GM12873 (cell line): ENCODE measurements around the gene PRDM16.

ENCODE experiments used
- TF ChIP-seq, protein P1 (sequence below): IDR thresholded peaks from 2 replicates; pipeline ENCODE4 v1.5.1; 2012; ENCODE audit warnings: low read depth, mild to moderate bottlenecking, moderate library complexity, low read length, control low read depth; ENCODE audit not compliant: insufficient read depth; ENCODE audit errors: missing control alignments

PRDM16 gene

DNA sequence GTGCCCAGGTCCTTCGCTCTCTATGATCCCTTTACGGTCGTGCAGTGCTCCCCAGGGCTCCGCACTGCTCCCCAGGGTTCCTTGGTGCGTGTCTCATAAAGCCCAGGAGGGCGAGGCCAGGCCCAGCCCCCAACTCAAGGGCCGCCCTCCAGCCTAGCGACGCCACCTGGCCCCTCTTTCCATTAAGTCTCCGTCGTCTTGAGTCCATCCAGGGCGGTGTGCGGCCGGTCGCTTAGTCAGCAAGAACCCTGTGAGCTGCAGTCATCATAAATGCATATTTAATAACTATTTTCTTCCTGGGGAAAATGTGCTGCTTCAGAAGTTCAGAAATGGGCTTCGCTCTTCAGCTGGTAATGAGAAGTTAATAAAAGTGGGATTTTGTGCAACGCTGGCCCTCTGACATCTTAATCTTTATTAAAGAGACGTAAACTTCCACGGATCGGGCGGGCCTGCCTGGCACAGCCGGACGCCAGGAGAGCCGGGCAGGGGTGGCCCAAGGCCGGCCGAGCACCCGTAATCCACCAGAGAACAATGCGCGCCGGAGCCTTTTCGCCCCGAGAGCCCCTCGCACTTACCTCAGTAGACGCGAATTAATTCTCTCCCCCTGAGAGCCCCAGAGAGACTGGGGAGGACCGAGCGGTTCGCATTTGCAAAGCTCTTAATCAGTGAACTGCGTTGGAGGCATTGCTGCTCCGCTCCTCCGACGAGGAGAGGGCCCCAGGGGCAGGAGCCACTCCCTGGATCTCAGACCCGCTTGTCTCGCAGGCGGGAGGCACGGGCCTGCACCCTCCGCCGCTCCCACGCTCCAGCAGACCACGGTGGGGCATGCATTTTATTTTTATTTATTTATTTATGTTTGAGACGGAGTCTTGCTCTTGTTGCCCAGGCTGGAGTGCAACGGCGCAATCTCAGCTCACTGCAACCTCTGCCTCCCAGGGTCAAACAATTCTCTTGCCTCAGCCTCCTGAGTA is 197.1 kb downstream of the PRDM16 start:
- TF ChIP-seq, protein P1, sequence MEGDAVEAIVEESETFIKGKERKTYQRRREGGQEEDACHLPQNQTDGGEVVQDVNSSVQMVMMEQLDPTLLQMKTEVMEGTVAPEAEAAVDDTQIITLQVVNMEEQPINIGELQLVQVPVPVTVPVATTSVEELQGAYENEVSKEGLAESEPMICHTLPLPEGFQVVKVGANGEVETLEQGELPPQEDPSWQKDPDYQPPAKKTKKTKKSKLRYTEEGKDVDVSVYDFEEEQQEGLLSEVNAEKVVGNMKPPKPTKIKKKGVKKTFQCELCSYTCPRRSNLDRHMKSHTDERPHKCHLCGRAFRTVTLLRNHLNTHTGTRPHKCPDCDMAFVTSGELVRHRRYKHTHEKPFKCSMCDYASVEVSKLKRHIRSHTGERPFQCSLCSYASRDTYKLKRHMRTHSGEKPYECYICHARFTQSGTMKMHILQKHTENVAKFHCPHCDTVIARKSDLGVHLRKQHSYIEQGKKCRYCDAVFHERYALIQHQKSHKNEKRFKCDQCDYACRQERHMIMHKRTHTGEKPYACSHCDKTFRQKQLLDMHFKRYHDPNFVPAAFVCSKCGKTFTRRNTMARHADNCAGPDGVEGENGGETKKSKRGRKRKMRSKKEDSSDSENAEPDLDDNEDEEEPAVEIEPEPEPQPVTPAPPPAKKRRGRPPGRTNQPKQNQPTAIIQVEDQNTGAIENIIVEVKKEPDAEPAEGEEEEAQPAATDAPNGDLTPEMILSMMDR, result no peak

DNA sequence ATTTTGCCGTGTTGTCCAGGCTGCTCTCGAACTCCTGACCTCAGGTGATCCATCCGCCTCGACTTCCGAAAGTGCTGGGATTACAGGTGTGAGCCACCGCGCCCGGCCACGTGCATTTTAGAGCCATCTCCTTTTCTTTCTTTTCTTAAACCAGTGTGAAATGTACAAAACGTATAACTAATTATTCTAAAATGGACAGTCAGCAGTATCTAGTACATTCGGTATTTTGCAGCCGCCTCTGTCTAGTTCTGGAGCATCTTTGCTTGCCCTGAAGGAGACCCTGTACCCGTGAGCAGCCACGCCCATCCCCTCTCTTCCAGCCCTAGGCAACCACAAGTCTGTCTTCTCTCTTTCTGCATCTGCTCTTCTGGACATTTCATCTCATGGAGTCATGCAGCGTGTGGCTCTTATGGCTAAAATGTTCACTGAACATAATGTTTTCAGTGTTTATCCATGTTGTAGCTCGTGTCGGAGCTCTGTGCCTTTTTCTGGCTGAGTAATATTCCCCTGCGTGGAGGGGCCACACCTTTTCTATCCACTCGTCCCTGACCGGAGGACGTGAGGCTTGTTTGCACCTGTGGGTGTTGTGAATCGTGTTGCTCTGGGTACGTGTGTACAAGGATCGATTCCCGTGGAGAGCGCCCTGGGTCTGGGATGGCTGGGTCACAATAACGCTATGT is 198.0 kb downstream of the PRDM16 start:
- TF ChIP-seq, protein P1, result no peak

DNA sequence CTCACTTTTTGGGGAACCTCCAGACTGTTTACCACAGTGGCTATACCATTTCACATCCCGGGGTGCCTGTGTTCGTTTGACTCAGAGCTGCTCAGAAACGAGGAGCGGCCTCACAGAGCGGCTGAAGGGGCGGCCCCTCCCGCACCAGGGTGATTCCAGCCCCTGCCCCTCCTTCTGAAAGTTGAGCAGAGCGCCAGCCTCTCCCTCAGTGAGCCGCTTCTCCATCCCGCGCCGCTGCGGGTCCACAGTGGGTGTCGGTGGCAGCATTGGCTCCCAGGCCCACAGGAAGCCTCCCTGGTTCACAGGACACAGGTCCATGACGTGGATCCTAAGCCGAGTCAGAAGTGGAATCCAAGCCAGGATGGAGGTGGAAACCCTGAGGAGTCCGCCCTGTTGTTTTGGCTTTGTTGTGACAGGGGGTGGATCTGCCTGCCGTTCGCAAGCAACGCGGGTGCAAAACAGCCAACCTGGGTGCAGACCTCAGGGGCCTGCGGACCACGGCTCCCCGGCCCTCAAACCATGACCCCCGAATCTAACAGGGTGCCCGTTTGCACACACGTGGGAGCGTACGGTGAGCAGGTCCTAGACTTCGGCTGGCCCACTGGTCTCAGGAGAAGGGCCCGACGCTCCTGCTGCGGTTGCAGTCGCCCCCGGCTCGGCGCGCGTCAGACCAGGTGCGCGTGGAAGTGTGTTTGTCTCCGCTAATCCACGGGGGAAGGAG is 198.7 kb downstream of the PRDM16 start:
- TF ChIP-seq, protein P1, result no peak

DNA sequence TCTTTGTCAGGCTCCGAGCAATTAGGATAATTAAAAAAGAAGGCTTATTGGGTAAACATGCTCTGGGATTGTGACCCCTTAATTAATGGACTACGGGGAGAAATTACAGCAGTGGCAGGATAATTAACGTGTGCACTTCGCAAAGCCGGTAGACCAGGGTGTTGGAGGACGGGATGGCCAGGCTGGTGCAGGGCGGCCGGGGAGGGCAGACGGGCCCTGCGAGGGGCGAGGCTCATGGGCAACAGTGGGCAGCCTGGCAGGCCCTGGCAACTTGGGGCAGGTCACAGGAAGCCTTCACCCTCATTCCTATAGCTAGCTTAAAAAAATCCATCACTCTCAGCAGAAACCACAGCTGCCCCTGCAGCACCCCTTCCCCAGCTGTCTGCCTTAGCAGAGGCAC is 199.3 kb downstream of the PRDM16 start:
- TF ChIP-seq, protein P1, result no peak

DNA sequence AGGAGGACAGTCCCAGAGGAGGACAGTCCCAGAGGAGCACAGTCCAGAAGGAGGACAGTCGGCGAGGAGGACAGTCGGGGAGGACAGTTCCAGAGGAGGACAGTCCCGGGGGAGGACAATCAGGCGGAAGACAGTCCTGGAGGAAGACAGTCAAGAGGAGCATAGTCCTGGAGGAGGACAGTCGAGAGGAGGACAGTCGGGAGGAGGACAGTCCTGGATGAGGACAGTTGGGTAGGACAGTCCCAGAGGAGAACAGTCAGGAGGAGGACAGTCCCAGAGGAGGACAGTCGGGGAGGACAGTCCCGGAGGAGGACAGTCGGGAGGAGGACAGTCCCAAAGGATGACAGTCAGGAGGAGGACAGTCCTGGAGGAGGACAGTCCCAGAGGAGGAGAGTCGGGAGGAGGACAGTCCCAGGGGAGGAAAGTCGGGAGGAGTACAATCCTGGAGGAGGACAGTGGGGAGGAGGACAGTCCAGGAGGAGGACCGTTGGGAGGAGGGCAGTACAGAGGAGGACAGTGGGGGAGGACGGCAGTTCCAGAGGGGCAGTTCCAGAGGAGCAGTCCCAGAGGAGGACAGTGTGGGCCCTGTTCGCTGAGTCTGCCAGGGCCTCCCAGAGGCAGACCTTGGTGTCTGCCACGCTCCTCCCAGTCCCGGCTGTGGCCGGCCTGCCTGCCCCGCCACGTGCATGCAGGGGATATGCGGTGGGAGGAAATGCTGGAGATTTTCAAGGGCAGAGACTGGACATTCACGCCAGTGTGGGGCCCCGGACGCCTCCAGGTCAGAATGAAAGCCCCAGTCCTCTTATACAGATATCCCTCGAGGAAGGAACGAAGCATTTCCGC is 201.6 kb downstream of the PRDM16 start:
- TF ChIP-seq, protein P1, result no peak

DNA sequence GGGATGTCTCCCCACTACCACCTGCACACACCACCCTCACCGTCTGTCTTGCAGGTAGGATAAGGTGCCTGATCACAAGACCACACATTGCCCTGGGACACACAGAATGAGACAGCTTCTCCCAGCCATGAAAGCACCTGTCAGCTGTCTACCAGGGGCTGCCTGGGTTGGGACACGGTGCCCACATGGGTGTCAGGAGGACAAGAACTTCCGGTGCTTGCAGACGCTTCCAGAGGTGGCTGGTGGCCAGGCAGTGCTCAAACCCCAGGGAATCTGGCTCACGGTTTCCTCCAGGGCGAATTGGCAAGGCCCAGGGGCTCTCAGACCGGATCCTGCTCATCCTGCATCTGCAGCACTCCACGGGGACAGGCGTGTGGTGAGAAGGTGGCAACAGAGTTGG is 202.9 kb downstream of the PRDM16 start:
- TF ChIP-seq, protein P1, result no peak
